ENCODE results near the gene EHMT2.

The EHMT2 gene

DNA sequence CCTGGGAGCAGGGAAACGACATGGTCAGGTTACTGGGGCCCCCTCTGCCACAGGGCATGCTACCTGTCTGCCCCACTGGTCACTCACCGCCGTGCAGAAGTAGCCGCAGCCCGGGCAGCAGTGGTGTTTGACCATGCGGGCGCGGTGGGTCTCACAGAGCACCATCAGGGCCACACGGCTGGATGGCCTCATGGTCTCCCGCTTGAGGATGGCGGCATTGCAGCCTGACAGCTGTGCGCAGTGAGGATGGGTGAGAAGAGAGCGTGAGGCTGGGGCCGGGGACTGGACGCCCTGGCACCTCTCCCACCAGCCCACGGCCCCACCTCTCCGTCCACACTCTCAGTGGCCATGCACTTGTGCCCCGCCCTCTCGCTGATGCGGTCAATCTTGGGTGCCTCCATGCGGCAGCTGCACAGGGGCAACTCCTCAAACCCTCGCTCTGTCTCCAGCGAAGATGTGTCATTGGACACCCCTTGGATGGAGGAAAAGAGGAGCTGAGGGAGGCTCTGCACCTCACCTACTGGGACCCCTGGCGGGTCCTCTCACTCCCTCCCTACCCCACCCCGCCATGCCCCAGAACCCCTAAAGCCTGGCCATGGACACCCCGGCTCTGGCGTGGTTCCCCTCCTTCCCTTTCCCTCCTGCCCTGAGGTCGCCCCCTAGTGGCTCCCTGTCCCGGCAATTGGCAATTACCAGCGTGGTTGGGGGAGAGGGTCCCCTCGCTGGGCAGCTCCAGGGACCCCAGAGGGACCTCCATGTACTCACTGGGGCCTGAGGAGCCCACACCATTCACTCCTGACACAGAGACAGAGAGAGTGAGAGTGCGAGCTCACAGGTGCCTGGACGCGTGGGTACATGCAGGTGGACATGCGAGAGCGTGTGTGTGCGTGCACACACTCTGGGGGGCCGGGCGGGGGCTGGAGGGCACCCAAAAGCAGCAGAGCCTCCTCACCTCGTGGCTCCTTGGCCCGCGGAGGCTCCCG lies 8.9 kb downstream of the EHMT2 start:
- ATAC-seq, result peak; percentile 36 to 38

DNA sequence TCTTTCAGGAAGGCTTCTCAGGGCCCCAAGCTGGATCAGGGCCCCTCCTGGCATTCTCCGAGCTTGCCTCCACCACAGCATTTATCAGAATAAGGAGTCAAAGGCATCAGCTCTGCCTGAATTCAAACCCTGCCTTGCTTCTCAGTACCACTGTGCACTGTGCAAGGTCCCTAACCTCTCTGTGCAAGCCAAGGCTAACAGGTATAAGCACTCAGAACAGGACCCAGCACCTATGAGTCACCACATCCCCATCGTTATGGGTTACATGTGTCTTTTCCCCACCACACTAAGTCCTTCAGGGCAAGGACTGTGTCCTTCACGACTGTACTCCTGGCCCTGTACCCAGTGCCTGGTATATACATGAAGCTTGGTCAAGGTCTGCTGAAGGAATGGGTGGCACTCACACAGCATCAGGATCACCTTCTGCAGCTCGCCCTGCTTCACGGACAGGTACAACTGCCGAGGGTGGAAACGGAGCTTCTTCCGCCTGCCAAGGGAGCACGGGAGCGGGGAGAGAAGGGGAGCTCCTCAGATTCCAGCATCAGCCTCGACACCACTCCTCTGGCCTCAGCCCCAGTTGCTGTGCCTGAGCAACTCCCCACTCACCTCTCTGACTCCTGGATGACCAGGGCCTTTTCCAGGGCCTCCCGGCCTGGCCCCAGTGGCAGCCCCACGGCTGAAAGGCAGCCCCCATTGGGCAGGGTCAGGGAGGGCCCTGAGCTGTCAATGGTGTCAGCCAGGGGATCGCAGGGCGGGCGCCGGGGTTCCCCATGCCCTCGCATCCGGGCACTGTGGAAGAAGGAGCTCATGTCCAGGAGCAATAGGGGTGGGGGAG lies 10.1 kb downstream of the EHMT2 start:
- no peak for ATAC-seq

DNA sequence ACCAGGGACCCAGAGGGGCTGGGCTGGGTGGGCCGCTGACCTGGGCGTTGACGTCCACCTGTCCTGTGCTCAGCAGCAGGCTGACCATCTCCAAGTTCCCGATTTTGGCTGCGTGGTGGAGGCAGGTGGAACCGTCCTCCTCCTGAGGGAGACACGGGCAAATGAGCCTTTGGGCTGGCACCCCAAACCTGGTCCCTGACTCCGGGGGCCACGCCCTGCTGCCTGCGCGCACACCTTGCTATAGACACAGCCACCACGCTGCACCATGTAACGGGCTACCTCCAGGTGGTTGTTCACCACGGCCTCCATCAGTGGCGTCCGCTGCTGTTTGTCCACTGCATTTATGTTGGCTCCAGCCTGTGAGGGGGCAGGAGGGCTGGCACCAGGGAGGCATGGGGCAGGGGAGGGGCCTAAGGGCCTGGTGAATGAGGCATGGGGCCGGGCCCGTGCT lies 10.9 kb downstream of the EHMT2 start:
- ATAC-seq, result no peak

DNA sequence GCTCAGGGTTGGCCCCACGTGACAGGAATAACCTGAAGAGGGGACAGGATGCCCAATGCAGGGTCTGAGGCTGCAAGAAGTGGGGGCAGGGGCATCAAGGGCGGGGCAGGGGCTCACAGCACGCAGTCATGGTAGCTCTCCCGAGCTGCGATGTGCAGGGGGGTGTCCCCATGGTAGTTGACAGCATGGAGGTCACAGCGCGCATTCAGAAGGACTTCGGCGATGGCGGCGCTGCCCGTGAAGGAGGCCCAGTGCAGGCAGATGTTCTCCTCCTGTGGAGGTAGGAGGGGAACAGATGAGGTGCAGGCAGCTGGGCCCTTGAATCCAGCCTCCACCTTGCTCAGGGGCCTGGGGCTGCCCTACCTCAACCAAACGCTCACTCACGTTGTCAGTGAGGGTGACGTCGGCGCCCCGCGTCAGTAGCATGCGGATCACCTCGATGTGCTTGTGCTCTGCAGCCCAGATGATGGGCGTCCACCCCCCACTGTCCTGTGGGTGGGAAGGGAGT lies 12.9 kb downstream of the EHMT2 start:
- no peak for ATAC-seq

DNA sequence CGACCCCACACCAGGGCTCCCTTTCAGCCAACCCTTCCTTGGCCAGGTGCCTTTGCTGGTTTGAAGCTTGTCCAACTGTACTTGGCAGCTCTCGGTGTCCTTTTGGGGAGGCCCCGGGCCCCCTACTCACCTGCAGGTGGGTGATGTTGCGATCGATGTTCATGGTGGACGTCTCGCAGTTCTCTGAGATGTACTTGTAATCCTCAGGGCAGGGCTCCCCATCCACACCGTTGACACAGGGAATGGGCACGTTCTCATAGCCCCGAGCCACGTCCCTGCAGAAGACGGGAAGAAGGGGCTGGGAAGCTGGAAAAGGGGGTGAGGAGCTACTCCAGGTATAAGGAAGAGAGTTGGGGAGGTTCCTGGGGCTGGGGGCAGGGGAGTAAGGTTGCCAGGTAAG lies 13.8 kb downstream of the EHMT2 start:
- ATAC-seq, result no peak

DNA sequence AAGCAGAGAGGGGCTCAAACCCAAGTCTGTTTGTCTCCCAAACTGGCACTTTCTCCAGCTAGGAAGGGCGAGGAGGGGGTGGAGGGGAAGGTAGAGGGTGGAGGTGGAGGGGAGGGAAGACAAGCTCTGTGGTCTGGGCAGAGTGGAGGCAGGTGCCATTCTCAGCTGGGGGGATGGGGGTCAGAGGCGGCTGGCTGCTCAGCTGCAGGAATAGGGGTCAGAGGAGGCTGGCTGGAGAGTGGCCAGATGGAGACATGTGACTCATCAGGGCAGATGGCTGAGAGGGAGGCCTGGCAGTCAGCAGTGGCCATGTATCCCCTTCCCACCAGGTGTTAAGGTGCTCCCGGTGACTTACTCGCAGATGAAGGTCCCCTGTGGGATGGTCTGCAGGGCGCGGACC lies 15.2 kb downstream of the EHMT2 start:
- no peak for ATAC-seq

DNA sequence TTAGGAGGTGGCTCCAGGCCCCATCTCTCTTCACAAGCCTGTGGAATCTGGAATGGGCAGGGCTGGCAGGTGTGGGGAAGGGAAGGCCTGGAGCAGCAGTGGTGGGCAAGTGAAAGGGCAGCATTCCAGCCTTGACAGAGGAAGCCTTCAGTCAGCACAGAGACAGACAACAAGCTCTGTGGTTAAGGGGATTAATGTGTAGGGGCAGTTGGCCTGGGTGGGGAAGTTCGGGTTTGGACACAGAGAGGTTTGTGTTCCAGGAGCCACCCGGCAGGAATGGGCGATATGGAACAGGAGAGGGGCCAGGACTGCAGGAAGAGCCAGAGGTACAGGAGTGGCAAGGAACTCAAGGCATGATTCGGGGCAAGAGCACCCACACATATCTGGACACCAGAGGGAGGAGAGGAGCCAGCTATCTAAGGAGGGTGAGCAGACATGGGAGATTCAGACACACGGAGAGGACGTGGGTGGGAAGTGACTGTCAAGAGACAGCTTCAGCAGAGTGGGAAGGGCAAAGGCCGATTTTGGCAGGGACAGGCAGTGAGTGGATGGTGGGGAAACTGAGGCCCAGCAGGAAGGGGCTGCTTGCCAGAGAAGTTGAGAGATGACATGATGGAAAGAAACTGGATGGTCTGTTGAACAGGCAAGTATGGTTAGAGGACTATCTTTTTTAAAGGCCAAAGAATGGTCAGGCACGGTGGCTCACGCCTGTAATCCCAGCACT lies 16.2 kb downstream of the EHMT2 start:
- ATAC-seq, result no peak

DNA sequence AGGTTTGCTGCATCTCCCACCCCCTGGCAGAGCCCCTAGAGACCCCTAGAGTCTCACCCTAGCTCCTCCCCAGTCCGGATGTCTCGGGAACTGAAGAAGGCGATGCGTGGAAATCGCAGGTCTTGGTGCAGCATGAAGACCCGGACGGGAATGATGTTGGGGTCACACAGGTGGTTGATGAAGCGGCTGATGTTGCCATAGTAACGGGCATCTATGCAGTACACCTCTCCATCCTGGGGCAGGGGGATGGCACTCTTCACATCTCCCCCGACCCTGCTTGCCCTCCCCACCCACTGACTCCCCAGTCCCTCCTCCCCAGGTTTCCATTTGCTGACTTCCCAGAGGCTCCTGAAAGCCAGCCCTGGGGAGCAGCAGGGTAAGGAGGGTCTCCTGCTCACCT lies 16.9 kb downstream of the EHMT2 start:
- ATAC-seq, result no peak

DNA sequence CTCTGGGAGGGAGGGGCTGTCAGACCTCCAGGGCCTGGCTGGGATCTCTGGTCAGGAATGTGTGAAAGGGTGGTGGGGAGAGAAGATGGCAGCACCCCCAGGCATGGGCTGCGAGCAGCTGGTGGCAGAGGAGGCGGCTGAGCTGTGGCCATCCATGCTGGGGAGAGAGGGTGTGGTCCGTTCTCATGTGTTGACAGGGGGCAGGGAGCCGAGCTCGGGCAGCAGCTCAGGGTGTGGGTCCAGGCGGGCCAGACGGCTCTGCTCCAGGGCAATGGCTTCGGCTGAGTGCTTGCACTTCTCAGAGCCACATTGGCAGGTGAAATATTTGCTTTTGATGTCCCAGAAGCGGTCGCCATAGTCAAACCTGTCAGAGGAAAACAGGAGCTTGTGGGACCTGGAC lies 17.6 kb downstream of the EHMT2 start:
- ATAC-seq, result no peak

DNA sequence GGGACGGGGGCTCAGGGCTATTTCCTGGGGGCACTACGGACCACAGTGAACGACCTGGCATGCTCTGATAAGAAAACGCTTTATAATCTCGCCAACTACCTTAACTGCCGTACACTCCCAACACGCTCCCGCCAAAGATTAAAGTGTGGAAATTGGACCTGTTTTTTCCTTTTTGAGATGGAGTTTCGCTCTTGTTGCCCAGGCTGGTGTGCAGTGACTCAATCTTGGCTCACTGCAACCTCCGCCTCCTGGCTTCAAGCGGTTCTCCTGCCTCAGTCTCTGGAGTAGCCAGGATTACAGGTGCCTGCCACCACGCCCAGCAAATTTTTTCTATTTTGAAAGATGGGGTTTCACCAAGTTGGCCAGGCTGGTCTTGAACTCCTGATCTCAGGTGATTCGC lies 18.4 kb downstream of the EHMT2 start:
- ATAC-seq, result no peak

DNA sequence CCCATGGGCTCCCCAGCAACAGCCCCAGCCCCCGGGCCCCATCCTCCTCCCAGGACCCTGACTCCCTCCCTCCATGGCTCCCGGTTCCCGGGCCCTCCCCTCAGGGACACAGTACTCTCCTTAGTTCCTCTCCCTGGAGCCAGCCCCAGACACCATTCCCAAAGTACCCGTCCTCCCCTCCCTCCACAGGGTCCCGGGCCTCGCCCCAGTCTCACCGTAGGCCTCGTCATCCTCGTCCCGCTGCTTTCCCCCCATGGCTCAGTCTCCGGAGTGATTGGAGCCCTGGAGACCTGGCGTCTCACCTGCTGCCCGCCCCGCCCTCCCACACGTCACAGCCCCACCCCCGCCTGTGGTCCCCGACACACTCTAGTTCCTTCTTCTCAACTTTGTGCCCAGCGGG lies 18.8 kb downstream of the EHMT2 start, which contains the start of gene SLC44A4:
SLC44A4 (minus strand) TSS at position 272 of the 400 bp plus-strand sequence; CDS start at position 255, 17 bp downstream.
- no peak for ATAC-seq

DNA sequence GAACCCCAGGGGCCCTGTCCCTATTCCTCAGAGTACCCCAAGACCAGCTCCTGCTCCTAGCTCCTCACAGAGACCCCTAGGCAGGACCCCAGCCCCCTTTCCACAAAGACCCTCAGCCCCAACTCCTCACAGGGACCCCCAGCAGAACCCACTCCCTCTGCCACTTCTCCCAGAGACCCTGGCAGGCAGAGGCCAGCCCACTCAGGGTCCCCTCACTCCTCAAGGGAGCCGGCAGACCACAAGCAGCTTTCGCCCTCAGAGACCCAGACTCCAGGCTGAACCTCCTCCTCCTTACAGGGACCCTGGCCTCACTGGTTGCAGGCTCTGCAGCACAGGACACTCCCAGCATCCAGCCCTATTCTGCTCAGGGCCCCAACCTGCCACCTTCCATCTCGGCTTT lies 19.3 kb downstream of the EHMT2 start:
- no peak for ATAC-seq

DNA sequence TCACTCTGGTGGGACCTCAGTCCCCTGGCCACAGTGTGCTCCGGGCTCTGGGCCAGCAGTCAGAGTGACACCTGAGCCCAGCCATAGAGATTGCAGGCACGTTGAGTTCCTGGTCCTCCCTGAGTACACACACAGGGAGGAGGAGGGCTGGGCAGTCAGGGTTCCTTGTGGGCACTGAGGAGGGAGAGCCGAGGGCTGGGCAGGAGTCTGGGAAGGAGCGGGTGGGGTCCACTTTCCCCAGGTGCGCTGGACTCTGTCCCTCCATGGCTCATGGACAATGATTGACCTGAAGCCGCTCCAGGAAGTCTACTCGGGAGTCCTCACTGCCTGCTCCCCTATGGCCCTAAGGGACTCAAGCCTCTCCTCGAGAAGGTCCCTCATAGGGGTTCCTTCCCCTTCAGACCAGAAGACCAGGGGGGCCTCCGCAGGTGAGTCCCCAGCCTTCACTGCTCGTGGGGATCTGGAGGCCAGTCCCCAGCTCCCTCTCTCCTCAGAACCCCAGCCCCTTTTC lies 19.8 kb downstream of the EHMT2 start:
- ATAC-seq, result no peak

DNA sequence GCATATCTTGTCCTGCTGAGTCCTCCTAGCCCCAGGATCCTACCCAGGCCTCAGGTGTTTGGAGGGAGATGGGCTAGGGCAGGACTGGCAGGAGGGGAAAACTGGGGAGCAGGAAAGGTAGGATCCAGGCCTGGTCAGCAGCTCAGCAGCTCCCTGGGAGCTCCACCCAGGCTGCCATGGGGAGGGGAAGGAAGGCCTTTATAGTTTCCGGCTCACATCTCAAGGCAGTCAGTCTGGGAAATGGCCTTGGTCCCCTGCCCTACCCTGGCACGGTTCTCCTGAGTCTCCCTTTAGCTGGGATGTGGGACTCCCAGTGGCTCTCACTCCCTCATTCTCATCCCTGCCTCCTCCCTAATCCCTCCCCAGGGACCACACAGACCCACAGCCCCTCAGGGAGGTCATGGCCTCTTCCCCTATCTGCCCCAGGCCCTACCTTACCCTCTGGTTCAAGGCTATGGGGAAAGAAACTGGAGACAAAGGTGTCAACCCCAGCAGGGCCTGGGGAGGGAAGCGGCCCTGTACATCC lies 20.3 kb downstream of the EHMT2 start:
- no peak for ATAC-seq

DNA sequence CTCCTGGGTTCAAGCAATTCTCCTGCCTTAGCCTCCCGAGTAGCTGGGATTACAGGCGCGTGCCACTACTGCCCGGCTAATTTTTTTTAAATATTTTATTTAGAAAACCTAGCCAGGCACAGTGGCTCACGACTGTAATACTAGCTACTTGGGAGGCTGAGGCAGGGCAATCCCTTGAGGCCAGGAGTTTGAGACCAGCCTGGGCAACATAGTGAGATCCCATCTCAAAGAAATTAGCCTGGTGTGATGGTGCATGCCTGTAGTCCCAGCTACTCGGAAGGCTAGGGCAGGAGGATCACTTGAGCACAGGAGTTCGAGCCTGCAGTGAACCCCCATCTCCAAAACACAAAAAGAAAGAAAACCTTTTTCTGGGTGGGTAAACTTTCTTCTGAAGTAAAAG lies 21.1 kb downstream of the EHMT2 start:
- ATAC-seq, result no peak

DNA sequence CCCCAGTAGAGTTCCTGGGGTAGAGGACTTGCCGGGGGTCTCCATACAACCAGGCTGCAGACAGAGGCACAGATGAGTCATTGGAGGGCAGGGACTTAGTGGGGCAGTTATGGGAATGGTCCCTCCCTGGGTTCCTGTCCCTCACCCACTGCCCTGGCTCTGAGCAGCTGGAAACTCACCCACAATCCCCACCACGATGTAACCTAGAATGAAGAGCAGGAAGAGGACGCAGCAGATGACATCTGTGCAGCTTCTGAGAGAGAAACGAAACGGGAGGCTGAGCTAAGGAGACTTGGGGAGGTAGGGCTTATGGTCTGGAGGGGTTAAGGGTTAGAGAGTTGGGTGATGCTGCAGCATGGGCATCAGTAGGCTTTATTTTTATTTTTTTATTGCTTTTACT lies 21.6 kb downstream of the EHMT2 start:
- no peak for ATAC-seq

DNA sequence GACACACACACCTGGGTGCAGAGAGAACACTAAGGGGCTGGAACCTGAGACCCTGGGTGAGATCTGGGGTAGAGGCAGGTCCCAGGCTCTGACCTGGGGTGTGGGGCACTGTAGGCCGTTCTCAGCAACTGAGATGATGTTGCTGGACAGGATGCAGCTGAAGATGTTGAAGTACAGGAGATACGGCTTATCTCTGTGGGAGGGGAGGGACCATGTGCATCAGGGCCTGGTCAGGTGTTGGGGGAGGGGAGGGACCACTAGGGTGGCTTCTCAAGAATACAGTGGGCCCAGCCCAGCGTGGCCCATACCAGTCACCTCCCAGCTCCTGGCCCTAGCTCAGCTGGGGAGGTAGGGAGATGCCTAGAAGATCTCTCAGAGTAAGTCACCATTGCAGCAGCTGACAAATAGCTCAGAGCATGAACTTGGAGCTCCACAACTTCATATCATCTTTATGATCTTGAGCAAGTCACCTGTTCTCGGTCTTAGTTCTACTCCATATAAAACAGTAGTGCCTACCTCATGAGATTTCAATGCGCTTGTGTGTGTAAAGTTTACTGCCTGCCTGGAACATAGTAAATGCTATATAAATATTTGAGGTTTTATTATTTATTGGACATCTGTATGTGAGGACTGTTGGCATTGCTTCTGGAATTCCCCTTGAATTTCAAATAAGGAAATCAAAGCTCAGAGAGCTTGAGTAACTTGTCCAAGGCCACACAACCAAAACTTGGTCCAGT lies 22.5 kb downstream of the EHMT2 start:
- ATAC-seq, result peak in 1 of 2 donors; percentile 7

DNA sequence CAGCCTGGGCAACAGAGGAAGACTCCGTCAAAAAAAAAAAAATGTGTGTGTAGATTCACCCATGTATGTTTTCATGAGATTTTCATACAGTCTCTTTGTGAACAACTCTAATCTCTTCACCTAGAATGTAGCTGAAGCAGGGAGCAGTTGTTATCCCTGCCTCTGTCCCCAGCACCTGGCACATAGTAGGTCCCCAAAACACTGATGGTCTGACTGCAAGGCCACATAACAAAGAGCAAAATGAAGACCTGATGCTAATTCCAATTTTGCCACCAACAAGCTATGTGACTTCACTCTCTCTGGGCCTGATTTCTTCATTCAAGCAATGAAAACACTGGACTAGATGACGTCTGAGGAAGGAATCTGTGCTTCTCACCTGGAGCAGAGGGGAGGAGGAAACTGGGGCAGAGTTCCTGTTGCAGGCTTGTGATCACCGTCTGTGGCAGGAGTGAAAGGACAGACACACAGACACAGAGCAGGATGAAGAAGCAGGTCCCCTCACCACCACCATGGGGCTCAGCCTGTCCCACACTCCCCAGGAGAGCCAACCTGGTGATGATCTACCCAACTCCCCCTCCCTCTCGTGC lies 23.3 kb downstream of the EHMT2 start:
- no peak for ATAC-seq

DNA sequence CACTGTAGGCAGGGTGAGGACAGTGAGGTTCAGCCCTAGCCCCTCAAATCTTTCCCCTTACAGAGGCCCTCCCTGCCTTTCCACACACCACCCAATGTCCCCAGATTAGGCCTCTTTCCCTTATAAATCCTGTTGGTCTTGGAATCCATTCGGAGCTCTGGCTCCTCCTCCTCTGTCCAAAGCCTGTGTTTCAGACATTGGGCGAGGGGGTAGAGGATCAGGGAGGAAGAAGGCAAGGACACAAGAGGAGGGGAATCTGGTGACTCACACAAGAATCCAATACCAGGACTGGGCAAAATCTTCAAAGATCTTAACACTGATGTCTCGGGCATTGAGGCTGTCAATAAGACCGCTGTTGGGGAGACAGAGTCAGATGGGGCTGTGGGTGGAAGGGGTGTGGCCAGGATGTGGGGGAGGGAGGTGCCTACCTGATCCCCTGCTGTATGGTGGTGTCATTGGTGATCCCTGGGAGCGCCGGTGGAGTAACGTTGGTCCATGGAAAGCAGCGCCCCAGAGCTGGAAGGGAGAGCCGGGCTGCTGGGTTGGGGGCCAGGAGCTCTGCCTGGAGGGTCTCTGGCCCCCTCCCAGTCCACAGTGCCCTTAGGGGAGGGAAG lies 26.3 kb downstream of the EHMT2 start:
- ATAC-seq, result no peak

DNA sequence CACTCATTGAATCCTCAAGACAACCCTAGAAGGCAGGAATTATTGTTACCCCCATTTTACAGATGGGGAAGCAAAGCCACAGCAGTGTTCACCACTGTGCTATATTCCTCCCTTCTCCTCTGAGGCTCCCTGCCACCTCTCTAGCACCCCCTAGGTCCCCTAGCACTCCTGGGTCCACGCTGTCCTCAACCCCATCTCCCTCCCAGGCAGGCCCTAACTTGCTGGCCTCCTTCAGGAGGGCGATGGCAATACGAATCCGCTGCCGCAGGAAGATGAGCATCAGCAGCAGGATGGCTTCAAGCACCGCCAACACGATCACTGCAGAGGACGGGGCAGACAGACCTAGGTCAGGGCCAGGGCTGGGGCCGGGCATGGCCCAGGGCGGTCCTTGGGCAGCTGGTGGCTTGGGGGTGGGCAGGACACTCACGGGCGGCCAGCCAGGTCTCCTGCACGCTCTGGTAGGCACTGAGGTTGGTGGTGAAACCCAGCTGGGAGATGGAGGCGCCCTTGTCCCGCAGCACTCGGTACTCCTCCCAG lies 27.0 kb downstream of the EHMT2 start:
- no peak for ATAC-seq
